ENCODE measurements around the gene SMTNL1. TPM values are rescaled to one million over a fixed set of nuclear protein-coding genes. Genes with fewer than 3 reads are reported as not detected.

Gene SMTNL1
- total RNA-seq, 1 experiment from 2014 or later: 5.6 TPM

GRCh38 chr11:57546869-57547475 lies 9.6 kb downstream of the SMTNL1 start:
- Histone ChIP-seq H3K27ac (no peak overlapping the region), H3K36me3 (no peaks in the 10 kb centered on the region), H3K4me3 (no peak overlapping the region), H3K27me3 (no peaks in the 10 kb centered on the region), H3K4me1 (peaks cover 7% of the 10 kb centered on the region), H3K9me3 (replicated peaks) (no peaks in the 10 kb centered on the region)
- DNase-seq: peak; percentile 61 to 69

DNA sequence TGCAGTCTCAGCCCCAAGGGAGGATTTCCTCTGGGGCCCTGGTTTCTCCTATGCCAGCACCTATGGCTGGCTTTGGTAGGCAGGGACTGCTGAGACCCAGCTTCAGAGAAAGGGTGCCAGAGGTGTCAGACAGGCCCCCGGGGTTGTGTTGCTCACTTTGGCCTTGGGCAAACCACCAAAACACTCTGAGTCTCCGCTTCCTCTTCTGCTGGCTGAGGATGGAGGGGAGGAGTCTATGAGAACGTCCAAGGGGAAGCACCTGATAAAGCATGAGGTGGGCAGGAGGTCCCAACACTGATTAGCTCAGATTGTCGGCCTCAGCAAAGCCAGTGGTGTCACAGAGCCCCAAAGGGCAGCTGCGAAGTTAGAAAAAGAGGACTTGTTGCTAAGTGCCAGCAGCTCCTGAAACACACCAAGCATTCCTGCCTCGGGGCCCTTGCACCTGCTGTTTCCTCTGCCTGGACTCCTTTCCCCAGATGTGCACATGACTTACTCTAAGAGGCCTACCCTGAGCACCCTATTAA lies 10.5 kb downstream of the SMTNL1 start:
- Histone ChIP-seq H3K27me3 (no peaks in the 10 kb centered on the region), H3K4me1 (peaks cover 10% of the 10 kb centered on the region), H3K36me3 (no peaks in the 10 kb centered on the region), H3K9me3 (replicated peaks) (no peaks in the 10 kb centered on the region), H3K27ac (no peak overlapping the region), H3K4me3 (no peak overlapping the region)
- peak in 1 of 2 experiments; percentile 31 for DNase-seq

GRCh38 chr11:57549983-57550382 lies 12.6 kb downstream of the SMTNL1 start:
- Histone ChIP-seq H3K36me3 (no peaks in the 10 kb centered on the region), H3K27me3 (no peaks in the 10 kb centered on the region), H3K27ac (no peak overlapping the region), H3K9me3 (replicated peaks) (no peaks in the 10 kb centered on the region), H3K4me1 (peaks cover 11% of the 10 kb centered on the region), H3K4me3 (no peak overlapping the region)
- no peak for DNase-seq

DNA sequence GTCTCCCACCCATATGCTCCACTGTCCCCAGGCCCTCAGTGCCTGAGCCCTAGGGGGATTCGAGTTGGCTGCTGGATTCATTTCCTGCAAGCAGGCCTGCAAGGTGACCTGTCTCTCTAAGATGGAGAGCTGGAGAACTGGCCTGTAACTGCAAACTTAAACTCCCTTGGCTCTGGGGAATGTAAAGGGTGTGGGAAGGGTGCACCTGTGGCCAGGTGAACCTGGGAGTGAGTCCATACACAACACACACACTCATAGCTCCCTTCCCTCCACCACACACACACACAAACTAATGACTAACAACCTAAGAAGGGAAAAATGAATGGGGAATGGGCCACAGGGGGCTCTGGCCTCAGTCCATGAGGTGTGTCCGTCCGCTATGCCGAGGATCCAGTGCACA lies 14.5 kb downstream of the SMTNL1 start:
- Histone ChIP-seq H3K9me3 (replicated peaks) (no peaks in the 10 kb centered on the region), H3K36me3 (no peaks in the 10 kb centered on the region)

DNA sequence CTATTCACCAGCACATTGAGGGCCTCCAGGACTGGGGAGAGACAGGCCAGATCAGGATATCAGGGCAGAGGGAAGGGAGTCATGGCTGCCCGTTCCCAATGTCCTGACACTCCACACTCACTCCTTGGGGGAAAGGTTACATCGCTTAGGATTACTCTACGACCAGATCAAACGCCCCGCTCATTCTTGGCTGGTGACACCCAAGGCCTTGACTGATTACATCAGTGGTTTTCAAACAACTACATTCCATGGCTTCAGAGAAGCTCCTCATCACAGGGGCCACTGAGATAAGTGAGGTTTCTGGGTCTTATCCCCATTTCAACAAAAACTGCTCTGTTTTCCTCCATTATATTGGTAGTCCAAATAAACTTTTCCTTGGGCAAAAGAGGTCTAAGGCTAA lies 15.1 kb downstream of the SMTNL1 start:
- Histone ChIP-seq H3K4me3 (no peak overlapping the region), H3K27me3 (no peaks in the 10 kb centered on the region), H3K36me3 (no peaks in the 10 kb centered on the region), H3K9me3 (replicated peaks) (no peaks in the 10 kb centered on the region), H3K4me1 (peaks cover 24% of the 10 kb centered on the region), H3K27ac (no peak overlapping the region)
- DNase-seq: peak in 1 of 2 experiments; percentile 31

More for the DNA sequence above, 14.5 kb downstream of the SMTNL1 start:
- H3K4me1 ChIP-seq: peaks cover 20% of the 10 kb centered on the region
- DNase-seq: no peak
- no peak overlapping the region for H3K4me3 ChIP-seq
- H3K27ac ChIP-seq: no peak overlapping the region
- no peaks in the 10 kb centered on the region for H3K27me3 ChIP-seq

- Histone ChIP-seq H3K27me3 (no peaks in the 10 kb centered on the region), H3K4me3 (no peak overlapping the region), H3K4me1 (peaks cover 22% of the 10 kb centered on the region), H3K36me3 (no peaks in the 10 kb centered on the region), H3K9me3 (replicated peaks) (no peaks in the 10 kb centered on the region), H3K27ac (no peak overlapping the region)
- no peak for DNase-seq
These were observed 18.0 kb downstream of the SMTNL1 start for GRCh38 chr11:57555393-57555792.

DNA sequence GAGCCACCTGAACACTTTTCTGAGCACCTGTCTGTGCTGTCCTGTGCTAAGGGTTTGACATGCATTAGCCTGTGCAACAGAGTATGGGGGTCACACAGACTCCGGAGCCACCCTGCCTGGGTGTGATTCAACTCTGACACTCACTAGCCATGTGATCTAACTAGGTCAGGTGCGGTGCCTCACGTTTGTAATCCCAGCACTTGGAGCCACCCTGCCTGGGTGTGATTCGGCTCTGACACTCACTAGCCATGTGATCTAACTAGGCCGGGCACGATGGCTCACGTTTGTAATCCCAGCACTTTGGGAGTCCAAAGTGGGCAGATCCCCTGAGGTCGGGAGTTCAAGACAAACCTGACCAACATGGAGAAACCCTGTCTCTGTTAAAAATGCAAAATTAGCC lies 18.6 kb downstream of the SMTNL1 start:
- Histone ChIP-seq H3K36me3 (no peaks in the 10 kb centered on the region), H3K4me3 (no peak overlapping the region), H3K27me3 (no peaks in the 10 kb centered on the region), H3K4me1 (peaks cover 22% of the 10 kb centered on the region), H3K9me3 (replicated peaks) (no peaks in the 10 kb centered on the region), H3K27ac (peak overlapping the region; percentile 80)
- peak in 1 of 2 experiments; percentile 35 for DNase-seq

- Histone ChIP-seq H3K4me1 (peaks cover 17% of the 10 kb centered on the region), H3K27ac (no peak overlapping the region), H3K4me3 (no peak overlapping the region), H3K27me3 (no peaks in the 10 kb centered on the region), H3K36me3 (no peaks in the 10 kb centered on the region), H3K9me3 (replicated peaks) (no peaks in the 10 kb centered on the region)
- DNase-seq: no peak
These were observed 22.8 kb downstream of the SMTNL1 start for GRCh38 chr11:57560146-57560545.

- Histone ChIP-seq H3K4me3 (no peak overlapping the region), H3K4me1 (peaks cover 12% of the 10 kb centered on the region), H3K27me3 (no peaks in the 10 kb centered on the region), H3K9me3 (replicated peaks) (no peaks in the 10 kb centered on the region), H3K36me3 (no peaks in the 10 kb centered on the region), H3K27ac (no peak overlapping the region)
- peak in 1 of 2 experiments; percentile 43 for DNase-seq
These were observed 25.2 kb downstream of the SMTNL1 start for GRCh38 chr11:57562596-57562995.

- Histone ChIP-seq H3K9me3 (replicated peaks) (no peaks in the 10 kb centered on the region), H3K36me3 (no peaks in the 10 kb centered on the region), H3K27ac (no peak overlapping the region), H3K4me3 (no peak overlapping the region), H3K27me3 (no peaks in the 10 kb centered on the region), H3K4me1 (peaks cover 10% of the 10 kb centered on the region)
- DNase-seq: no peak
These were observed 28.9 kb downstream of the SMTNL1 start for GRCh38 chr11:57566005-57566904.

DNA sequence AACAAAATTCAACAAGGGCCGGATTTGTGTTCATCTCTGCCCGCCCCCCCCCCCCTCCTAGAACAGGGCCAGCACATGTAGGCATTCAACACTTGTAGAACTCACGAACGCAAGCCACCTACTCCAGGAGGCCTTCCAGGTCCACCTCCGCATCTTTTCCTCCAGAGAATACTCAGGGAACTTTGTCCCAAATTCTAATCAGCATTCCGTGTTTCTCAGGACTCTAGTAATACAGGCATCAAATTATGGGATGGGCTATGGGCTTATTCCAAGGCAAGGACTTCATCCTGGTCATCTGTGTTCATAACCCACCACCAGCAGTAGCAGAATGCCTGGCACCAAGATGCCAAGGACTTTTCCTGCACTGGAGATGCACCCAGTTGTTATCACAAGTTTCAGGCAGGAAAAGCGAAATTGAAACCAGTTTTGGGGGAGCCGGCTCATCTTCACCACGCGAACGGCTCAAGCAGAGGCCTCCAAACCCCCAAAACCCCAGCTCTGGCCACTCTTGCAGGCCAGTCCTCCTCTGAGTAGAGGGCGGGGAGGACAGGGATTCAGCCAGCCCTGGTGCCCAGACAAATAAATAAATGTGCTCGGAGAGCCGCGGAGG lies 29.6 kb downstream of the SMTNL1 start:
- Histone ChIP-seq H3K4me1 (peaks cover 10% of the 10 kb centered on the region), H3K27ac (no peak overlapping the region), H3K36me3 (no peaks in the 10 kb centered on the region), H3K9me3 (replicated peaks) (no peaks in the 10 kb centered on the region), H3K27me3 (no peaks in the 10 kb centered on the region), H3K4me3 (peak overlapping the region; percentile 63)
- DNase-seq: no peak

DNA sequence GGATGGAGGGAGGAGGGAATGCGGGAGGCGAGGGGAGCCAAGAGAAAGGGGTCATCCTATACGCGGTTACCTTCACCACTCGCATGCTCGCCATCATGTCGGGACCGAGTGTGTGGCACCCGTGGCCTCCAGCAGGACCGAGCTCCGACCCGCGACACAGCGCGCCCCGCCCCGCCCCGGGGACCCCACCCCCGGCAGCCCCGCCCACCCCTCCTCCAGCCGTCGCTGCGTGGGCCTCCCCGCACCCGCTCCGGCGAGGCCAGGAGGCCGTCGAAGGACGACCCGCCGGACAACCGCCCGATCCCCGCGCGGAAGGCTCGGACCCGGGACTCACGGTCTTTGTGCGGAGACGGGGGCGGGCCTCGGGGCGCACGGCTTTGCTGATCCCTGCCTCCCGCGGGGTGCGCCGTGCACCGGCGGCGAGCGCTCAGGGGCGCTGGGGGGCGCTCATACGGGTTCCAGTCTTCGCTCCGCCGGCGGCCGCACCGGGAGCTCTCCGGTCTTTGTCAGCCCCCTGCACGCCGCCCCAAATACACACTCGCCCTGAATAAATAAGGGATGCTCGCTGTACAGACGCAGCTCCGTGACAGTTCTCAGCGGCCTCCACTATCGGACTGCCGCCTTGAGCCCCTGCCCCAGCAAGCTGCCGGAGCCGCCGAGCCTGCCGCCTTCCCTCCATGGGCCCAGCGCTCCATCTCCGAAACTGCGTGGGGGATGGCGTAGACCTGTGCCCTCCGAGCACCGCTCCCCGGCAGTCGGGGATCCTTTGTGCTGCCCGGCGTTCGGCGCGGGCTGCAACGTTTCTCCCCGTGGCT lies 30.3 kb downstream of the SMTNL1 start, which contains the start of gene UBE2L6:
Gene UBE2L6, minus strand, starts transcription at position 158 of the 815 bp plus-strand sequence. Its CDS starts 61 bp downstream, at position 97.
- Histone ChIP-seq H3K4me1 (peaks cover 10% of the 10 kb centered on the region), H3K27me3 (no peaks in the 10 kb centered on the region), H3K9me3 (replicated peaks) (no peaks in the 10 kb centered on the region), H3K4me3 (peak within 1 kb of the TSS; percentile 63), H3K27ac (peak within 1 kb of the TSS; percentile 35; the same call in 1 of the 2 replicates), H3K36me3 (no peaks in the 10 kb centered on the region)
- DNase-seq: peak; percentile 68 to 79

- Histone ChIP-seq H3K4me3 (peak overlapping the region; percentile 63), H3K9me3 (replicated peaks) (no peaks in the 10 kb centered on the region), H3K27me3 (no peaks in the 10 kb centered on the region), H3K27ac (peak overlapping the region; percentile 35; the same call in 1 of the 2 replicates), H3K36me3 (no peaks in the 10 kb centered on the region), H3K4me1 (peaks cover 10% of the 10 kb centered on the region)
- peak in 1 of 2 experiments; percentile 92 for DNase-seq
These were observed 31.0 kb downstream of the SMTNL1 start for GRCh38 chr11:57568330-57568766.

DNA sequence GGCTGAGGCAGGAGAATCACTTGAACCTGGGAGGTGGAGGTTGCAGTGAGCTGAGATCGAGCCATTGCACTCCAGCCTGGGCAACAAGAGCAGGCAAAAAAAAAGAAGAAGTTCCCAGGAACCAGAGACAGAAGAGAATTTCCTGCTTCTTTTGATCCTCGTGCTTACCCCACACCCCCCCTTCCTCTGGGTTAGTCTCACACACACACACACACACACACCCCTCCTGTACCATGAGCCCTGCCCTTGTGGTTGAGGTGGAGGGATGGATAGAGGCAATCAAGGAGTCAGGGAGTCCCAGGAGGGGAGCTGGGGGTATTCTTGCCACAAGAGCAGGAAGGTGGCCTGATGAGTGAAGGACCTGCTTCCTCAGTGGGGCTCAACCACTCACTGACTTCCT lies 34.2 kb downstream of the SMTNL1 start:
- Histone ChIP-seq H3K36me3 (no peaks in the 10 kb centered on the region), H3K9me3 (replicated peaks) (no peaks in the 10 kb centered on the region), H3K27ac (no peak overlapping the region), H3K4me3 (no peak overlapping the region), H3K4me1 (peaks cover 4% of the 10 kb centered on the region), H3K27me3 (peaks cover 11% of the 10 kb centered on the region; the same call in 1 of the 2 replicates)
- DNase-seq: no peak
